ENCODE measurements around the gene SLC27A1.
A peak's percentile ranks its signal among the peaks of the same experiment; 100 is the strongest.

The SLC27A1 gene

DNA sequence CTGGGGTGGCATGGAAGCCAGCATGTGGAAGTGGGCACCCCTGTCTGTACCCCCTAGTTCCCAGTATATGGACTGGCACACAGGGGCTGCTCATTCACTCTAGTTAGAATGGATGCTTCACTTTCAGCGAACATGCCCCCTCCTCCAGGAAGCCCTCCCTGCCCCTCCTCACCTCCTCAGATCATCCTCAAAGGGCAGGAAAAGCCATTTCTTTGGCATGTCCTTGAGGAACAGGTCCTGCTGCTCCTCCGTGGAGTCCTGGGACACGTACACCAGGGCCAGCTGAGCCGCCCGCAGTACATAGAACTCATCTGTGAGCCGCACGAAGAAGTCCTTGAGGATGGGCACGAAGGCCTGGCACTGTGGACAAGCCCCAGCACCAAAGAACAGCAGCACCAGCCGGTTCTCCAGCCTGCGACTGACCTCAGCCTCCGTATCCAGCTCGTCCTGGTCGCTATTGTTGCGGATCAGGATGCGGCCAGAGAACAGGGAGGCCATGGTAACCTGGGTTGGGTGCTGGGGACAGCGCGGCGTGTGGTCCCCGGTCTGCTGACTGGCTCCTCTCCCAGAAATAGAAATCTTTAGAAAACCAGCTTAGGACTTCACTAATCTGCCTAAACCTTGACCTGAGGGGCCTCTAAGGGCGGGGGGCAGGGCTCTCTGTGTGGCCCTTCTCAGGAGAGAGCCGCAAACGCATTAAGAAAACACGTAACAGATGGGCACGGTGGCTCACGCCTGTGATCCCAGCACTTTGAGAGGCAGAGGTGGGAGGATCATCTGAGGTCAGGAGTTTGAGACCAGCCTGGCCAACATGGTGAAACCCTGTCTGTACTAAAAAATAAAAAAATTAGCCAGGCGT, 9.7 kb upstream of the SLC27A1 start, which contains the start of gene NXNL1:
NXNL1 (minus strand) TSS at position 555 of the 859 bp plus-strand sequence; CDS start at position 498, 57 bp downstream.
- H3K27me3 ChIP-seq (replicated peaks; ENCODE audit: control insufficient read depth, insufficient read depth, low read length): no peaks in the 10 kb centered on the region
- no peaks in the 10 kb centered on the region for H3K36me3 ChIP-seq (ENCODE audit: control insufficient read depth, insufficient read depth, low read length)
- TF ChIP-seq, protein P1, sequence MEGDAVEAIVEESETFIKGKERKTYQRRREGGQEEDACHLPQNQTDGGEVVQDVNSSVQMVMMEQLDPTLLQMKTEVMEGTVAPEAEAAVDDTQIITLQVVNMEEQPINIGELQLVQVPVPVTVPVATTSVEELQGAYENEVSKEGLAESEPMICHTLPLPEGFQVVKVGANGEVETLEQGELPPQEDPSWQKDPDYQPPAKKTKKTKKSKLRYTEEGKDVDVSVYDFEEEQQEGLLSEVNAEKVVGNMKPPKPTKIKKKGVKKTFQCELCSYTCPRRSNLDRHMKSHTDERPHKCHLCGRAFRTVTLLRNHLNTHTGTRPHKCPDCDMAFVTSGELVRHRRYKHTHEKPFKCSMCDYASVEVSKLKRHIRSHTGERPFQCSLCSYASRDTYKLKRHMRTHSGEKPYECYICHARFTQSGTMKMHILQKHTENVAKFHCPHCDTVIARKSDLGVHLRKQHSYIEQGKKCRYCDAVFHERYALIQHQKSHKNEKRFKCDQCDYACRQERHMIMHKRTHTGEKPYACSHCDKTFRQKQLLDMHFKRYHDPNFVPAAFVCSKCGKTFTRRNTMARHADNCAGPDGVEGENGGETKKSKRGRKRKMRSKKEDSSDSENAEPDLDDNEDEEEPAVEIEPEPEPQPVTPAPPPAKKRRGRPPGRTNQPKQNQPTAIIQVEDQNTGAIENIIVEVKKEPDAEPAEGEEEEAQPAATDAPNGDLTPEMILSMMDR (IDR thresholded peaks at IDR 0.05; ENCODE audit: insufficient read depth, low read length, poor library complexity, severe bottlenecking): no peak
- no peak within 1 kb of the TSS for H3K4me3 ChIP-seq (replicated peaks; ENCODE audit: low read depth, low read length)
- no peak for DNase-seq (ENCODE audit: extremely low read depth, insufficient read length)

DNA sequence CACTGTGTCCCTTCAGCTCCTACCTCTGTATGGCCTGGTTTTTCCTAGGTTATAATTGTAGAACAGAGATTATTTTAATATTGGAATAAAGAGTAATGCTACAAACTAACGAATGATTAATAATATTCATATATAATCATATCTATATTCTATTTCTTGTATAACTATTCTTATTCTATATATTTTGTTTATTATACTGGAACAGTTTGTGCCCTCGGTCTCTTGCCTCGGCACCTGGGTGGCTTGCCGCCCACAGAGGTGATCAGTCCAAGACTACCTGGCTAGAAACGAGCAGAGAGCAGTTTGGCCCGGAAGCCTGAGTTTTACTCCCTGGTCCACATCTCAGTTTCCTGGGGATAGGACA, 3.9 kb upstream of the SLC27A1 start:
- no peak overlapping the region for H3K4me3 ChIP-seq (replicated peaks; ENCODE audit: low read depth, low read length)
- TF ChIP-seq, protein P1 (IDR thresholded peaks at IDR 0.05; ENCODE audit: insufficient read depth, low read length, poor library complexity, severe bottlenecking): no peak
- DNase-seq (ENCODE audit: extremely low read depth, insufficient read length): no peak

DNA sequence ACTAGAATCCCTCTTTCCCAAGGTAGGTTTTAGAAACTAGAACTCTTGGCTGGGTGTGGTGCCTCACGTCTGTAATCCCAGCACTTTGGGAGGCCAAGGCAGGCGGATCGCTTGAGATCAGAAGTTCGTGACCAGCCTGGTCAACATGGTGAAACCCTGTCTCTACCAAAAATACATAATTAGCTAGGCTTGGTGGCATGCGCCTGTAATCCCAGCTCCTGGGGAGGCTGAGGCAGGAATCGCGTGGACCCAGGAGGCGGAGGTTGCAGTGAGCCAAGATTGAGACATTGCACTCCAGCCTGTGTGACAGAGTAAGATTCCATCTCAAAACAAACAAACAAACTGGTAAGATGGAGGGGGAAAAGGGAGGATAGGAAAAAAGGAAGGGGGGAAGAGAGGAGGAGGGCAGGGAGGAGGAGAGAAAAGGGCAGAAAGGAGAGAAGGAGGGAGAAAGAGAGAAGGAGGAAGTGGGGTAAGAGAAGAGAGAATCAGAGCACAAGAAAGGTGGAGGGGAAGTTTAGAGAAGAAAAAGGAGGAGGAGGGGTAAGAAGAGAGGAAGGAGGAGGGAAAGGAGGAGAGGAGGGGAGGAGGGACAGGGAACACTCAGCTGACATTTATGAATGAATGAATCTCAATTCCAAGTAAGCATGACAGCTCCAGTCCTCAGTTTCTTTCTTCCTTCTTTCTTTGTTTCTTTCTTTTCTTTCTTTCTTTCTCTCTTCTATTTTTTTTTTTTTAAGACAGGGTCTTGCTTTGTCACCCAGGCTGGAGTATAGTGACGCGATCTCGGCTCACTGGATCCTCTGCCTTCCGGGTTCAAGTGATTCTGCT, 2.6 kb upstream of the SLC27A1 start:
- Histone ChIP-seq H3K4me3 (replicated peaks; ENCODE audit: low read depth, low read length) (no peak overlapping the region), H3K36me3 (ENCODE audit: control insufficient read depth, insufficient read depth, low read length) (no peaks in the 10 kb centered on the region), H3K27me3 (replicated peaks; ENCODE audit: control insufficient read depth, insufficient read depth, low read length) (no peaks in the 10 kb centered on the region)
- TF ChIP-seq, protein P1 (IDR thresholded peaks at IDR 0.05; ENCODE audit: insufficient read depth, low read length, poor library complexity, severe bottlenecking): no peak
- DNase-seq (ENCODE audit: extremely low read depth, insufficient read length): no peak

More for the DNA sequence above, 3.9 kb upstream of the SLC27A1 start:
- Histone ChIP-seq H3K27me3 (replicated peaks; ENCODE audit: control insufficient read depth, insufficient read depth, low read length) (no peaks in the 10 kb centered on the region), H3K36me3 (ENCODE audit: control insufficient read depth, insufficient read depth, low read length) (no peaks in the 10 kb centered on the region)

DNA sequence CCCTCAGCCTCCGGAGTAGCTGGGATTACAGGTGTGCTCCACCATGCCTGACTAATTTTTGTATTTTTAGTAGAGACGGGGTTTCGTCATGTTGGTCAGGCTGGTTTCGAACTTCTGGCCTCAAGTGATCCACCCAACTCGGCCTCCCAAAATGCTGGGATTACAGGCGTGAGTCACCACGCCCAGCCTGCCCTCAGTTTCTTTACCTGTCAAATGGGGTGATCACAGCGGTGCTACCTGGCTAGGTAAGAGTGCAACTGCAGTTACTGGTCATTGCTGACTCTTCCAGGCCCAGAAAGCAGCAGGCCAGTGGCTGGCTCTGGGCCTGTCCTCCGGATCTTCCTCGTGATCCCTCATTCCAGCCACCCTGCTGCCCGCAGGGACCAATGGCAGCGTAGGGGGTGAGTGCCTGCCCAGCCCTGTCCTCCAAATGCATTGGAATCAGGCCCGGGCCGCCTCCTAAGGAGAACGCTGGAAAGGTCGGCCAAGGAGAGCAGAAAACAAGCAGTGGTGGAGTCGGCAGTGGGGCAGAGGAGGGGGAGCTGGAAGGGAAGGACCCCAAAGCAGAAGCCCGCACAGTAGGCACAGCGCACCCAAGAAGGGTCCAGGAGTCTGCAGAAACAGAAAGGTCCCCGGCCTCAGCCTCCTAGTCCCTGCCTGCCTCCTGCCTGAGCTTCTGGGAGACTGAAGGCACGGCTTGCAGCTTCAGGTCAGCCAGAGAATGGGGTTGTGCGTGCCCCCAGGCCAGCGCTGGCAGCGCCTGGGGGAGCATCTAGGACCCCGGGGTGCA, 1.8 kb upstream of the SLC27A1 start:
- TF ChIP-seq, protein P1 (IDR thresholded peaks at IDR 0.05; ENCODE audit: insufficient read depth, low read length, poor library complexity, severe bottlenecking): no peak
- no peaks in the 10 kb centered on the region for H3K27me3 ChIP-seq (replicated peaks; ENCODE audit: control insufficient read depth, insufficient read depth, low read length)
- DNase-seq (ENCODE audit: extremely low read depth, insufficient read length): no peak
- no peak overlapping the region for H3K4me3 ChIP-seq (replicated peaks; ENCODE audit: low read depth, low read length)
- H3K36me3 ChIP-seq (ENCODE audit: control insufficient read depth, insufficient read depth, low read length): no peaks in the 10 kb centered on the region

DNA sequence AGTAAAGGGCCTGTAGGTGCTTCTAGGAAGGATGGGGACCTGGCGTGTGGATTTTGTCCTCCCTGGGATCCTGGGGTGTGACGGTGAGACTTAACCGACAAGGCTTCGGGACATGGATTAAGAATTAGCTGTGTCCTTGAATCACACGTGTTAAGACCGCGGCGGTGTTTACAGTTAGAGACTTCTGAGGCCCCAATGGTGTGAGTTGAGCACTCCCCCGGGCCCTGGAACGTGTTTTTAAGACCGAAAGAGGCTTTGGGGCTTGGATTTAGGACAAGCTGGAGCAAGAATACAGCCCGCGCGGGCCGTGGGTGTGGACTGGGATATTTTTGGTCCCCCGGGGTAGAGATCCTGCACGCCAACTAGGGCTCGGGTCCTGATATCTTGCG, 1.2 kb upstream of the SLC27A1 start:
- Histone ChIP-seq H3K4me3 (replicated peaks; ENCODE audit: low read depth, low read length) (peak overlapping the region; percentile 75), H3K27me3 (replicated peaks; ENCODE audit: control insufficient read depth, insufficient read depth, low read length) (no peaks in the 10 kb centered on the region), H3K36me3 (ENCODE audit: control insufficient read depth, insufficient read depth, low read length) (no peaks in the 10 kb centered on the region)
- no peak for DNase-seq (ENCODE audit: extremely low read depth, insufficient read length)
- TF ChIP-seq, protein P1 (IDR thresholded peaks at IDR 0.05; ENCODE audit: insufficient read depth, low read length, poor library complexity, severe bottlenecking): no peak
